H9 (cell line): ENCODE results near the gene ADARB2. TPM values are rescaled to one million over a fixed set of nuclear protein-coding genes. Genes with fewer than 3 reads are reported as not detected.

Source experiments
- DNase-seq: peaks from one replicate; pipeline ENCODE4 v3.0.0-alpha.2; 2017
- H2AFZ ChIP-seq: one replicate; pipeline ENCODE4 v1.6.1; 2013; ENCODE audit warnings: mild to moderate bottlenecking, low read length, control low read depth, moderate library complexity
- H2AK5ac ChIP-seq: 2 replicates; pipeline ENCODE4 v1.6.1; 2013; ENCODE audit warnings: low read length, control low read depth, mixed read lengths; ENCODE audit not compliant: insufficient read length
- H2BK120ac ChIP-seq: one replicate; pipeline ENCODE4 v1.6.1; 2013; ENCODE audit warnings: low read depth, mild to moderate bottlenecking, low read length, control low read depth, inconsistent platforms; ENCODE audit not compliant: poor library complexity, severe bottlenecking
- H2BK12ac ChIP-seq: 2 replicates; pipeline ENCODE4 v1.6.1; 2013; ENCODE audit warnings: low read length, control low read depth, mixed read lengths, low read depth; ENCODE audit not compliant: insufficient read length
- H2BK15ac ChIP-seq: 2 replicates; pipeline ENCODE4 v1.6.1; 2013; ENCODE audit warnings: low read depth, low read length, control low read depth
- H2BK20ac ChIP-seq: one replicate; pipeline ENCODE4 v1.6.1; 2013; ENCODE audit warnings: low read depth, mild to moderate bottlenecking, low read length, control low read depth, inconsistent platforms; ENCODE audit not compliant: poor library complexity, severe bottlenecking
- H2BK5ac ChIP-seq: 2 replicates; pipeline ENCODE4 v1.6.1; 2013; ENCODE audit warnings: low read length, control low read depth, mixed read lengths; ENCODE audit not compliant: insufficient read length
- H3K14ac ChIP-seq: 2 replicates; pipeline ENCODE4 v1.6.1; 2013; ENCODE audit warnings: low read length, control low read depth; ENCODE audit not compliant: insufficient read depth
- H3K18ac ChIP-seq: 2 replicates; pipeline ENCODE4 v1.6.1; 2013; ENCODE audit warnings: low read depth, mild to moderate bottlenecking, mixed read lengths, low read length, control low read depth; ENCODE audit not compliant: insufficient read length
- H3K23ac ChIP-seq: 2 replicates; pipeline ENCODE4 v1.6.1; 2013; ENCODE audit warnings: low read length, control low read depth, mixed read lengths, low read depth; ENCODE audit not compliant: insufficient read length
- H3K23me2 ChIP-seq: 2 replicates; pipeline ENCODE4 v1.6.1; 2013; ENCODE audit warnings: low read depth, mild to moderate bottlenecking, mixed read lengths, low read length, control low read depth; ENCODE audit not compliant: insufficient read length, poor library complexity, severe bottlenecking
- H3K27ac ChIP-seq: 2 replicates; pipeline ENCODE4 v1.5.1; 2013; ENCODE audit warnings: low read length, control low read depth, mixed read lengths, low read depth; ENCODE audit not compliant: insufficient read length
- H3K27me3 ChIP-seq: 2 replicates; pipeline ENCODE4 v1.6.1; 2013; ENCODE audit warnings: low read length, control low read depth, inconsistent platforms; ENCODE audit not compliant: insufficient read depth
- H3K4ac ChIP-seq: 2 replicates; pipeline ENCODE4 v1.6.1; 2013; ENCODE audit warnings: low read depth, mild to moderate bottlenecking, control low read depth, inconsistent platforms, low read length, moderate library complexity
- H3K4me1 ChIP-seq: 2 replicates; pipeline ENCODE4 v1.6.1; 2013; ENCODE audit warnings: low read length, control low read depth, inconsistent platforms; ENCODE audit not compliant: insufficient read depth
- H3K4me2 ChIP-seq: 2 replicates; pipeline ENCODE4 v1.6.1; 2013; ENCODE audit warnings: low read length, control low read depth, mixed read lengths; ENCODE audit not compliant: insufficient read length, insufficient read depth
- H3K56ac ChIP-seq: 2 replicates; pipeline ENCODE4 v1.6.1; 2013; ENCODE audit warnings: low read depth, mild to moderate bottlenecking, mixed read lengths, low read length, control low read depth; ENCODE audit not compliant: insufficient read length
- H3K79me1 ChIP-seq: 2 replicates; pipeline ENCODE4 v1.6.1; 2013; ENCODE audit warnings: low read depth, mild to moderate bottlenecking, moderate library complexity, low read length, control low read depth, inconsistent platforms; ENCODE audit not compliant: insufficient read depth, poor library complexity, severe bottlenecking
- H3K79me2 ChIP-seq: 2 replicates; pipeline ENCODE4 v1.6.1; 2013; ENCODE audit warnings: low read length, control low read depth, inconsistent platforms; ENCODE audit not compliant: insufficient read depth
- H3K9ac ChIP-seq: 2 replicates; pipeline ENCODE4 v1.6.1; 2013; ENCODE audit warnings: low read length, control low read depth, mixed read lengths; ENCODE audit not compliant: insufficient read length; ENCODE audit errors: extremely low read depth
- H3K9me3 ChIP-seq: one replicate; pipeline ENCODE4 v1.6.1; 2013; ENCODE audit warnings: low read depth, low read length, inconsistent platforms; ENCODE audit not compliant: control insufficient read depth
- H3T11ph ChIP-seq: one replicate; pipeline ENCODE4 v1.6.1; 2013; ENCODE audit warnings: mild to moderate bottlenecking, low read length, control low read depth, inconsistent platforms
- H4K20me1 ChIP-seq: one replicate; pipeline ENCODE4 v1.6.1; 2013; ENCODE audit not compliant: control insufficient read depth, insufficient read length, insufficient read depth
- H4K5ac ChIP-seq: 2 replicates; pipeline ENCODE4 v1.6.1; 2013; ENCODE audit warnings: low read depth, mild to moderate bottlenecking, mixed read lengths, low read length, control low read depth; ENCODE audit not compliant: insufficient read length
- H4K8ac ChIP-seq: replicated peaks from 2 replicates; pipeline ENCODE4 v1.6.1; 2013; ENCODE audit warnings: low read length, control low read depth, mixed read lengths, low read depth; ENCODE audit not compliant: insufficient read length
- H4K91ac ChIP-seq: 2 replicates; pipeline ENCODE4 v1.6.1; 2013; ENCODE audit warnings: low read depth, mild to moderate bottlenecking, moderate library complexity, mixed read lengths, low read length, control low read depth; ENCODE audit not compliant: insufficient read length
- H3K27ac Mint-ChIP-seq, 3 experiments: 2 replicates in 2 of 3; 3 replicates in 1 of 3; pipeline ENCODE4 v1.8.0; 2020 to 2021; ENCODE audit warnings: mixed read lengths in 3 of 3, mild to moderate bottlenecking in 1 of 3, moderate library complexity in 1 of 3
- H3K27me3 Mint-ChIP-seq: 2 replicates; pipeline ENCODE4 v1.8.0; 2021; ENCODE audit warnings: low read depth, mild to moderate bottlenecking, moderate library complexity, mixed read lengths
- H3K36me3 Mint-ChIP-seq, 3 experiments: 2 replicates in 2 of 3; 3 replicates in 1 of 3; pipeline ENCODE4 v1.8.0; 2020 to 2021; ENCODE audit warnings: low read depth in 3 of 3, mixed read lengths in 3 of 3; ENCODE audit not compliant: insufficient read depth in 1 of 3
- H3K4me1 Mint-ChIP-seq, 2 experiments: 2 replicates each; pipeline ENCODE4 v1.8.0; 2020; ENCODE audit warnings: mixed read lengths in 2 of 2
- H3K4me3 Mint-ChIP-seq, 2 experiments: 2 replicates in 1 of 2; 3 replicates in 1 of 2; pipeline ENCODE4 v1.8.0; 2020 to 2021; ENCODE audit warnings: mild to moderate bottlenecking in 2 of 2, mixed read lengths in 2 of 2, moderate library complexity in 1 of 2
- H3K9me3 Mint-ChIP-seq, 2 experiments: 2 replicates in 1 of 2; 3 replicates in 1 of 2; pipeline ENCODE4 v1.8.0; 2020; ENCODE audit warnings: mild to moderate bottlenecking in 2 of 2, mixed read lengths in 2 of 2, moderate library complexity in 1 of 2
- CTCF ChIP-seq: fragments of 200-600 bp; sonication (generic); conservative IDR thresholded peaks from 3 replicates; pipeline ENCODE4 v1.8.0; 2021; ENCODE audit warnings: antibody characterized with exemption, mild to moderate bottlenecking
- WGBS: extraction: QIAGEN DNeasy Blood & Tissue Kit; methylation state at CpG from one replicate; pipeline ENCODE4 v1.1.7; 2013; ENCODE audit warnings: missing lambda C conversion rate, low lambda C conversion rate, mixed read lengths; ENCODE audit not compliant: insufficient read length; ENCODE audit errors: extremely low coverage; 5-methylcytosine and 5-hydroxymethylcytosine counted together
- total RNA-seq: library from RNA; stranded (reverse); gene quantifications from 2 replicates; pipeline ENCODE4 v1.2.1, GENCODE V29; 2021

The ADARB2 gene
- total RNA-seq, 1 experiment from 2014 or later, result 0.87 TPM

- Histone ChIP-seq H3K27me3 (no peaks in the 10 kb centered on the region), H2BK20ac (no peak overlapping the region), H3K18ac (no peak overlapping the region), H2BK120ac (no peak overlapping the region), H3K27ac (no peak overlapping the region), H3K79me2 (no peaks in the 10 kb centered on the region), H2BK12ac (no peak overlapping the region), H4K8ac (no peak overlapping the region), H3K4me1 (no peaks in the 10 kb centered on the region), H3T11ph (no peak overlapping the region), H3K14ac (no peak overlapping the region), H3K9me3 (no peaks in the 10 kb centered on the region), H3K4ac (no peak overlapping the region), H4K91ac (no peak overlapping the region), H2AFZ (no peak overlapping the region), H3K4me2 (no peak overlapping the region), H2BK15ac (no peak overlapping the region), H3K9ac (no peak overlapping the region), H3K23me2 (no peaks in the 10 kb centered on the region), H3K79me1 (no peaks in the 10 kb centered on the region), H3K23ac (no peak overlapping the region), H3K56ac (no peak overlapping the region), H2BK5ac (no peak overlapping the region), H4K5ac (no peak overlapping the region), H4K20me1 (no peaks in the 10 kb centered on the region), H2AK5ac (no peak overlapping the region)
- no peak for DNase-seq
- no peak for TF ChIP-seq CTCF
- H3K27ac Mint-ChIP-seq, result peak overlapping the region in 1 of 3 experiments; percentile 67; a peak in 1 of 7 replicates
- H3K4me1 Mint-ChIP-seq, result peaks cover 28 to 30% of the 10 kb centered on the region in 2 experiments
- peaks cover 9% of the 10 kb centered on the region for H3K27me3 Mint-ChIP-seq
- no peak overlapping the region; a peak in 1 of 5 replicates for H3K4me3 Mint-ChIP-seq
- WGBS, result no CpG with 5 or more reads among the region's 6 CpGs
- peaks cover 3 to 28% (median 8%) of the 10 kb centered on the region in 3 experiments for H3K36me3 Mint-ChIP-seq
- peaks cover 24 to 28% of the 10 kb centered on the region in 2 experiments for H3K9me3 Mint-ChIP-seq
Observed at GRCh38 chr10:1475771-1476454, 261.4 kb downstream of the ADARB2 start.
